ES-I3 (cell line): ENCODE data around the gene ATAT1.
"Not testable (repeated sequence)": the region's sequence is repeated elsewhere in the genome, so short reads cannot be mapped to it uniquely, and the experiment has no call there.

Source experiments
- H3K36me3 ChIP-seq: 2 replicates; pipeline ENCODE4 v1.6.1; 2013; ENCODE audit warnings: mild to moderate bottlenecking, low read length, control low read depth, moderate library complexity; ENCODE audit not compliant: insufficient read depth
- H3K4me1 ChIP-seq: 2 replicates; pipeline ENCODE4 v1.6.1; 2013; ENCODE audit warnings: mild to moderate bottlenecking, control low read depth, low read length; ENCODE audit not compliant: insufficient read depth
- H3K9ac ChIP-seq: 2 replicates; pipeline ENCODE4 v1.6.1; 2013; ENCODE audit warnings: low read depth, mild to moderate bottlenecking, low read length, moderate library complexity
- H3K9me3 ChIP-seq: 2 replicates; pipeline ENCODE4 v1.6.1; 2013; ENCODE audit warnings: mild to moderate bottlenecking, low read length, moderate library complexity; ENCODE audit not compliant: control insufficient read depth, insufficient read depth

The ATAT1 gene

GRCh38 chr6:30626484-30627366 is at the start of gene ATAT1:
ATAT1 (plus strand) TSS chr6:30626874.
- peaks cover 22% of the 10 kb centered on the region for H3K36me3 ChIP-seq
- H3K4me1 ChIP-seq = no peaks in the 10 kb centered on the region
- H3K9me3 ChIP-seq = no peaks in the 10 kb centered on the region
- peak within 1 kb of the TSS; percentile 93 for H3K9ac ChIP-seq

- H3K9ac ChIP-seq = no peak overlapping the region
- H3K36me3 ChIP-seq = peaks cover 39% of the 10 kb centered on the region
- no peaks in the 10 kb centered on the region for H3K9me3 ChIP-seq
- H3K4me1 ChIP-seq = no peaks in the 10 kb centered on the region
These were observed 48.6 kb upstream of the ATAT1 start for GRCh38 chr6:30578051-30578450.

- Histone ChIP-seq H3K9ac (no peak overlapping the region), H3K4me1 (no peaks in the 10 kb centered on the region), H3K36me3 (peaks cover 42% of the 10 kb centered on the region), H3K9me3 (no peaks in the 10 kb centered on the region)
These were observed 42.8 kb upstream of the ATAT1 start for GRCh38 chr6:30583921-30584320.

- H3K9me3 ChIP-seq = no peaks in the 10 kb centered on the region
- H3K4me1 ChIP-seq = no peaks in the 10 kb centered on the region
- H3K9ac ChIP-seq = no peak overlapping the region
- H3K36me3 ChIP-seq = peaks cover 47% of the 10 kb centered on the region
These were observed 36.8 kb upstream of the ATAT1 start for GRCh38 chr6:30589754-30590358.

GRCh38 chr6:30590509-30590908 is 36.2 kb upstream of the ATAT1 start:
- Histone ChIP-seq H3K4me1 (no peaks in the 10 kb centered on the region), H3K9ac (no peak overlapping the region), H3K9me3 (no peaks in the 10 kb centered on the region), H3K36me3 (peaks cover 41% of the 10 kb centered on the region)

- Histone ChIP-seq H3K36me3 (peaks cover 36% of the 10 kb centered on the region), H3K9me3 (no peaks in the 10 kb centered on the region), H3K4me1 (no peaks in the 10 kb centered on the region), H3K9ac (no peak overlapping the region)
These were observed 35.7 kb upstream of the ATAT1 start for GRCh38 chr6:30591008-30591407.

- no peaks in the 10 kb centered on the region for H3K4me1 ChIP-seq
- H3K9ac ChIP-seq = no peak overlapping the region
- H3K9me3 ChIP-seq = no peaks in the 10 kb centered on the region
- peaks cover 24% of the 10 kb centered on the region for H3K36me3 ChIP-seq
These were observed 34.4 kb upstream of the ATAT1 start for GRCh38 chr6:30592287-30592686.

- H3K9ac ChIP-seq, H3K4me1 ChIP-seq, H3K9me3 ChIP-seq: not testable (repeated sequence)
- peaks cover 29% of the 10 kb centered on the region for H3K36me3 ChIP-seq
These were observed 29.1 kb upstream of the ATAT1 start for GRCh38 chr6:30597315-30598144.

GRCh38 chr6:30598912-30599624 is 27.6 kb upstream of the ATAT1 start:
- Histone ChIP-seq H3K9me3 (no peaks in the 10 kb centered on the region), H3K36me3 (peaks cover 41% of the 10 kb centered on the region), H3K4me1 (no peaks in the 10 kb centered on the region), H3K9ac (no peak overlapping the region)

- no peaks in the 10 kb centered on the region for H3K9me3 ChIP-seq
- no peaks in the 10 kb centered on the region for H3K4me1 ChIP-seq
- no peak overlapping the region for H3K9ac ChIP-seq
- peaks cover 48% of the 10 kb centered on the region for H3K36me3 ChIP-seq
These were observed 26.9 kb upstream of the ATAT1 start for GRCh38 chr6:30599625-30600324.

GRCh38 chr6:30600451-30600961 is 26.2 kb upstream of the ATAT1 start:
- H3K9me3 ChIP-seq = no peaks in the 10 kb centered on the region
- peaks cover 55% of the 10 kb centered on the region for H3K36me3 ChIP-seq
- H3K9ac ChIP-seq = no peak overlapping the region
- H3K4me1 ChIP-seq = no peaks in the 10 kb centered on the region

- Histone ChIP-seq H3K9me3 (no peaks in the 10 kb centered on the region), H3K36me3 (peaks cover 64% of the 10 kb centered on the region), H3K9ac (no peak overlapping the region), H3K4me1 (no peaks in the 10 kb centered on the region)
These were observed 25.2 kb upstream of the ATAT1 start for GRCh38 chr6:30601436-30601814.

GRCh38 chr6:30601815-30602641 is 24.6 kb upstream of the ATAT1 start:
- Histone ChIP-seq H3K4me1 (no peaks in the 10 kb centered on the region), H3K9ac (no peak overlapping the region), H3K9me3 (no peaks in the 10 kb centered on the region), H3K36me3 (peaks cover 70% of the 10 kb centered on the region)
